H1 (cell line): ENCODE data around the gene FRS2. TPM values are rescaled to one million over a fixed set of nuclear protein-coding genes. Genes with fewer than 3 reads are reported as not detected.

ENCODE experiments used
- CTCF ChIA-PET: fragments of 300-600 bp; sonication (Branson Sonifier 250); formaldehyde crosslinking; loops from one replicate; lab custom pipeline; 2021; ENCODE audit not compliant: partially characterized antibody; lab: Charles Lee
- POLR2A ChIA-PET: fragments of 300-600 bp; sonication (Branson Sonifier 250); formaldehyde crosslinking; loops from one replicate; lab custom pipeline; 2021; ENCODE audit warnings: inconsistent platforms; ENCODE audit not compliant: partially characterized antibody; lab: Charles Lee
- DNase-seq, 2 experiments: peaks; one replicate each; pipeline versions ENCODE4 v3.0.0 to v3.0.0-alpha.2; 2010 to 2022; ENCODE audit warnings: low spot score in 2 of 2, low read depth in 1 of 2, mixed read lengths in 1 of 2
- FAIRE-seq: peaks from 2 replicates; lab custom pipeline; 2011; peaks lifted over from hg19 to GRCh38; lab: Jason Lieb, UNC
- H2AFZ ChIP-seq: 2 replicates; pipeline ENCODE4 v1.8.1; 2012; ENCODE audit warnings: low read length, inconsistent platforms
- H2AK5ac ChIP-seq: 2 replicates; pipeline ENCODE4 v1.6.1; 2013; ENCODE audit warnings: low read depth, low read length
- H2BK120ac ChIP-seq: replicated peaks from 2 replicates; pipeline ENCODE3; 2013; ENCODE audit warnings: low read depth, low read length, inconsistent platforms
- H2BK12ac ChIP-seq: 2 replicates; pipeline ENCODE4 v1.6.1; 2013; ENCODE audit warnings: low read depth, low read length
- H2BK15ac ChIP-seq: 2 replicates; pipeline ENCODE4 v1.6.1; 2013; ENCODE audit warnings: low read length
- H2BK20ac ChIP-seq: 2 replicates; pipeline ENCODE4 v1.6.1; 2013; ENCODE audit warnings: low read length
- H2BK5ac ChIP-seq: 2 replicates; pipeline ENCODE4 v1.6.1; 2013; ENCODE audit warnings: low read depth, low read length
- H3K14ac ChIP-seq: 2 replicates; pipeline ENCODE4 v1.6.1; 2013; ENCODE audit warnings: inconsistent platforms; ENCODE audit not compliant: insufficient read length
- H3K18ac ChIP-seq: 2 replicates; pipeline ENCODE4 v1.6.1; 2013; ENCODE audit warnings: low read length; ENCODE audit errors: extremely low read depth
- H3K23ac ChIP-seq: 2 replicates; pipeline ENCODE4 v1.6.1; 2013; ENCODE audit warnings: inconsistent platforms; ENCODE audit not compliant: insufficient read length
- H3K23me2 ChIP-seq: 2 replicates; pipeline ENCODE4 v1.6.1; 2013; ENCODE audit warnings: low read depth, low read length
- H3K27ac ChIP-seq: 2 replicates; pipeline ENCODE4 v1.6.1; 2011; ENCODE audit warnings: low read depth, low read length, inconsistent platforms
- H3K27me3 ChIP-seq, 4 experiments: replicated peaks in 1 of 4; 1 replicate in 1 of 4; 2 replicates in 3 of 4; pipeline versions ENCODE4 v1.6.1 to v1.8.1; 2011 to 2013; ENCODE audit warnings: low read length in 3 of 4, mild to moderate bottlenecking in 3 of 4, inconsistent platforms in 2 of 4, mixed read lengths in 2 of 4, moderate library complexity in 1 of 4; ENCODE audit not compliant: control insufficient read depth in 3 of 4, insufficient read depth in 3 of 4; ENCODE audit errors: extremely low read depth in 1 of 4
- H3K36me3 ChIP-seq, 4 experiments: 2 replicates each; pipeline versions ENCODE4 v1.6.1 to v1.8.1; 2011 to 2013; ENCODE audit warnings: mild to moderate bottlenecking in 4 of 4, low read length in 3 of 4, moderate library complexity in 2 of 4, control low read depth in 1 of 4, inconsistent platforms in 1 of 4; ENCODE audit not compliant: insufficient read depth in 4 of 4, control insufficient read depth in 2 of 4
- H3K4ac ChIP-seq: replicated peaks from 2 replicates; pipeline ENCODE3; 2013; ENCODE audit warnings: low read length, low read depth, mixed read lengths, inconsistent platforms; ENCODE audit not compliant: insufficient read length
- H3K4me1 ChIP-seq, 4 experiments: replicated peaks in 1 of 4; 1 replicate in 1 of 4; 2 replicates in 3 of 4; pipeline versions ENCODE4 v1.6.1 to v1.8.1; 2011 to 2013; ENCODE audit warnings: low read length in 3 of 4, inconsistent platforms in 2 of 4, mixed read lengths in 1 of 4; ENCODE audit not compliant: insufficient read depth in 4 of 4, control insufficient read depth in 3 of 4
- H3K4me2 ChIP-seq, 2 experiments: 2 replicates each; pipeline versions ENCODE4 v1.6.1 to v1.8.1; 2011 to 2013; ENCODE audit warnings: low read depth in 2 of 2, low read length in 2 of 2, control low read depth in 1 of 2, inconsistent platforms in 1 of 2, mild to moderate bottlenecking in 1 of 2; ENCODE audit not compliant: insufficient read depth in 1 of 2
- H3K4me3 ChIP-seq, 4 experiments: fragments of 200-600, 300-600 bp in 1 of 4; sonication (generic), shearing (Covaris generic), sonication (Bioruptor Twin) in 1 of 4; 2 replicates each; pipeline versions ENCODE4 v1.5.1 to v1.8.1; 2011 to 2016; ENCODE audit warnings: low read length in 4 of 4, low read depth in 3 of 4, control low read depth in 2 of 4, inconsistent platforms in 2 of 4, mild to moderate bottlenecking in 2 of 4, mixed read lengths in 1 of 4, moderate library complexity in 1 of 4; ENCODE audit not compliant: insufficient read depth in 2 of 4; ENCODE audit errors: extremely low read depth in 1 of 4
- H3K56ac ChIP-seq: replicated peaks from 2 replicates; pipeline ENCODE3; 2013; ENCODE audit warnings: low read depth, mild to moderate bottlenecking, mixed read lengths, low read length, inconsistent platforms; ENCODE audit not compliant: insufficient read length
- H3K79me1 ChIP-seq: 2 replicates; pipeline ENCODE4 v1.6.1; 2013; ENCODE audit warnings: low read depth, low read length, control low read depth
- H3K79me2 ChIP-seq, 2 experiments: 2 replicates each; pipeline versions ENCODE4 v1.6.1 to v1.8.1; 2012 to 2013; ENCODE audit warnings: low read length in 2 of 2, mild to moderate bottlenecking in 2 of 2, inconsistent platforms in 1 of 2; ENCODE audit not compliant: insufficient read depth in 2 of 2, control insufficient read depth in 1 of 2
- H3K9ac ChIP-seq, 4 experiments: replicated peaks in 1 of 4; 1 replicate in 1 of 4; 2 replicates in 3 of 4; pipeline versions ENCODE4 v1.6.1 to v1.8.1; 2011 to 2013; ENCODE audit warnings: low read depth in 3 of 4, low read length in 3 of 4, control low read depth in 2 of 4, mild to moderate bottlenecking in 2 of 4, moderate library complexity in 2 of 4, inconsistent platforms in 1 of 4; ENCODE audit errors: extremely low read depth in 1 of 4
- H3K9me3 ChIP-seq, 2 experiments: 2 replicates each; pipeline versions ENCODE4 v1.6.1 to v1.8.1; 2012 to 2013; ENCODE audit warnings: mild to moderate bottlenecking in 2 of 2, moderate library complexity in 2 of 2, control low read depth in 1 of 2, inconsistent platforms in 1 of 2, low read depth in 1 of 2, low read length in 1 of 2, mixed read lengths in 1 of 2; ENCODE audit not compliant: insufficient read depth in 2 of 2
- H4K20me1 ChIP-seq, 2 experiments: replicated peaks in 1 of 2; 2 replicates each; pipeline versions ENCODE3 to v1.8.1; 2011 to 2013; ENCODE audit warnings: inconsistent platforms in 2 of 2, low read length in 2 of 2, mild to moderate bottlenecking in 1 of 2; ENCODE audit not compliant: insufficient read depth in 2 of 2, control insufficient read depth in 1 of 2
- H4K5ac ChIP-seq: 2 replicates; pipeline ENCODE4 v1.6.1; 2013; ENCODE audit warnings: low read length, low read depth, mixed read lengths, inconsistent platforms; ENCODE audit not compliant: insufficient read length
- H4K8ac ChIP-seq: 2 replicates; pipeline ENCODE4 v1.8.0; 2013; ENCODE audit warnings: mild to moderate bottlenecking, moderate library complexity, low read length, inconsistent platforms; ENCODE audit not compliant: insufficient read depth; ENCODE audit errors: extremely low read depth
- H4K91ac ChIP-seq: replicated peaks from 2 replicates; pipeline ENCODE3; 2013; ENCODE audit warnings: low read length, mixed read lengths, inconsistent platforms; ENCODE audit not compliant: insufficient read length
- BCL11A ChIP-seq, 2 experiments: IDR thresholded peaks; one replicate each; pipeline ENCODE4 v1.6.1; 2011; ENCODE audit warnings: low read depth in 2 of 2, low read length in 2 of 2, mild to moderate bottlenecking in 2 of 2
- CHD1 ChIP-seq: IDR thresholded peaks from 2 replicates; pipeline ENCODE4 v1.6.1; 2012; ENCODE audit warnings: low read depth, low read length, improper control_type of control experiment
- CHD2 ChIP-seq: IDR thresholded peaks from 2 replicates; pipeline ENCODE4 v1.6.1; 2012; ENCODE audit warnings: low read length, improper control_type of control experiment
- EP300 ChIP-seq, 2 experiments: IDR thresholded peaks; 1 replicate in 1 of 2; 2 replicates in 1 of 2; pipeline ENCODE4 v1.6.1; 2011 to 2012; ENCODE audit warnings: low read depth in 2 of 2, low read length in 2 of 2, mild to moderate bottlenecking in 2 of 2, borderline replicate concordance in 1 of 2, inconsistent platforms in 1 of 2, moderate library complexity in 1 of 2
- HDAC6 ChIP-seq: IDR thresholded peaks from one replicate; pipeline ENCODE4 v1.7.1; 2012; ENCODE audit warnings: low read depth, mild to moderate bottlenecking, inconsistent platforms, low read length, moderate library complexity
- MAX ChIP-seq: IDR thresholded peaks from 2 replicates; pipeline ENCODE4 v1.6.1; 2012; ENCODE audit warnings: inconsistent platforms
- NANOG ChIP-seq: IDR thresholded peaks from 2 replicates; pipeline ENCODE4 v1.6.1; 2011; ENCODE audit warnings: low read length, low read depth, mild to moderate bottlenecking, inconsistent platforms; ENCODE audit not compliant: insufficient read depth, poor library complexity, severe bottlenecking
- POLR2A ChIP-seq, 2 experiments: IDR thresholded peaks; 1 replicate in 1 of 2; 2 replicates in 1 of 2; pipeline ENCODE4 v1.6.1; 2011; ENCODE audit warnings: low read depth in 2 of 2, low read length in 2 of 2, mild to moderate bottlenecking in 2 of 2; ENCODE audit errors: control extremely low read depth in 1 of 2
- RNF2 ChIP-seq: fragments of 200-900, 300-1000 bp; sonication (generic); IDR thresholded peaks from 2 replicates; pipeline ENCODE4 v1.7.1; 2016; ENCODE audit warnings: borderline replicate concordance, low read depth, mild to moderate bottlenecking, antibody characterized with exemption, low read length; ENCODE audit not compliant: poor library complexity, severe bottlenecking; ENCODE audit errors: missing control alignments
- SIX5 ChIP-seq: IDR thresholded peaks from 2 replicates; pipeline ENCODE4 v1.6.1; 2011; ENCODE audit warnings: mild to moderate bottlenecking, low read depth, low read length
- SP4 ChIP-seq: IDR thresholded peaks from 2 replicates; pipeline ENCODE4 v1.6.1; 2012; ENCODE audit warnings: low read length, inconsistent platforms
- SRF ChIP-seq: IDR thresholded peaks from 2 replicates; pipeline ENCODE4 v1.6.1; 2011; ENCODE audit warnings: mild to moderate bottlenecking, low read depth, low read length, moderate library complexity
- TCF12 ChIP-seq: IDR thresholded peaks from 2 replicates; pipeline ENCODE4 v1.6.1; 2011; ENCODE audit warnings: low read depth, mild to moderate bottlenecking, low read length
- WGBS, 2 experiments: shearing (Covaris generic) in 1 of 2; methylation state at CpG; one replicate each; pipeline versions ENCODE4 v1.1.6 to v1.1.7; 2013 to 2015; ENCODE audit warnings: low lambda C conversion rate in 2 of 2, mixed read lengths in 2 of 2, inconsistent platforms in 1 of 2, low coverage in 1 of 2, missing lambda C conversion rate in 1 of 2; ENCODE audit not compliant: insufficient replicate concordance in 2 of 2, insufficient coverage in 1 of 2, insufficient read length in 1 of 2; ENCODE audit errors: extremely low coverage in 1 of 2, missing lambda C conversion rate in 1 of 2; 5-methylcytosine and 5-hydroxymethylcytosine counted together
- polyA plus RNA-seq, 7 experiments: library from polyadenylated mRNA; depleted of rRNA in 3 of 7; stranded (reverse) in 5 of 7; unstranded in 2 of 7; fragments of >200 nt in 5 of 7; fragments of 200-250 nt in 2 of 7; gene quantifications; 1 replicate in 5 of 7; 2 replicates in 1 of 7; 4 replicates in 1 of 7; pipeline versions ENCODE4 v1.2.1 to v1.2.3, GENCODE V29; 2011 to 2013; ENCODE audit warnings: missing spikeins in 2 of 7, mixed read lengths in 2 of 7
- total RNA-seq: library from RNA; stranded (reverse); fragmentation: NEBNext Ultra II Directional; extraction: Animal tissue kit (Norgen Biotek cat#: 25700); gene quantifications from 2 replicates; pipeline ENCODE4 v1.2.1, GENCODE V29; 2021

Gene FRS2
- total and polyA plus RNA-seq, 2 of the 8 experiments (the other 6 are each of a cell fraction or from before 2014, with no cell fraction given) = 10.3 to 35.8 TPM

- no peaks in the 10 kb centered on the region for H3K36me3 ChIP-seq
- H4K91ac ChIP-seq = no peak overlapping the region
- H3K4me3 ChIP-seq = no peak overlapping the region
- no peaks in the 10 kb centered on the region for H3K27me3 ChIP-seq
- H3K23ac ChIP-seq = no peak overlapping the region
- no peak overlapping the region for H3K9ac ChIP-seq
- H3K56ac ChIP-seq = no peak overlapping the region
- ChIA-PET POLR2A (interaction anchor here (2.1 kb wide), 1 partner anchor 9 kb away, joined by 8 read pairs; the partner anchor contains the start of gene FRS2), CTCF (interaction anchor here (0.9 to 1.1 kb wide), 2 partner anchors 14 to 91 kb away, joined by 3 to 5 read pairs; no protein-coding TSS in a partner anchor)
- no peak overlapping the region for H3K27ac ChIP-seq
- H2BK120ac ChIP-seq = no peak overlapping the region
- H3K79me1 ChIP-seq = peaks cover 2% of the 10 kb centered on the region; the same call in 1 of the 2 replicates
- no peak overlapping the region for H3K4ac ChIP-seq
- peaks cover 3 to 8% of the 10 kb centered on the region in 2 experiments for H4K20me1 ChIP-seq
- DNase-seq (no peak), FAIRE-seq (no peak)
- H2AFZ ChIP-seq = no peak overlapping the region
- peaks cover 8 to 95% of the 10 kb centered on the region in 2 experiments for H3K79me2 ChIP-seq
- no peak overlapping the region for H2BK15ac ChIP-seq
- H4K5ac ChIP-seq = no peak overlapping the region
- no peak for TF ChIP-seq SIX5
- TF ChIP-seq BCL11A (IDR thresholded peaks at IDR 0.05; ENCODE audit: low read depth in 2 of 2, low read length in 2 of 2) = no peak
- TF ChIP-seq CHD1 = no peak
- TF ChIP-seq CHD2 = no peak
- no peak for TF ChIP-seq SRF
- TF ChIP-seq MAX = no peak
- TF ChIP-seq RNF2 = no peak
- no peak for TF ChIP-seq TCF12
- TF ChIP-seq POLR2A (IDR thresholded peaks at IDR 0.05; ENCODE audit: control extremely low read depth in 1 of 2, low read depth in 2 of 2, low read length in 2 of 2) = no peak
- TF ChIP-seq EP300 (IDR thresholded peaks at IDR 0.05; ENCODE audit: borderline replicate concordance in 1 of 2, low read depth in 2 of 2, low read length in 2 of 2) = no peak
- no peak for TF ChIP-seq SP4
- TF ChIP-seq NANOG = no peak
- TF ChIP-seq HDAC6 = no peak
- no peak overlapping the region for H3K18ac ChIP-seq
- peaks cover 0 to 5% (median 3%) of the 10 kb centered on the region in 4 experiments; a peak in 4 of 7 replicates for H3K4me1 ChIP-seq
- 91% methylated on average over 2 of the region's 2 CpGs; no CpG with 5 or more reads in 1 of the 2 experiments for WGBS, 2 experiments
- H2BK20ac ChIP-seq = no peak overlapping the region
- H2AK5ac ChIP-seq = no peak overlapping the region
- no peak overlapping the region for H3K4me2 ChIP-seq
- no peak overlapping the region for H4K8ac ChIP-seq
- H2BK5ac ChIP-seq = no peak overlapping the region
- no peak overlapping the region for H2BK12ac ChIP-seq
- no peaks in the 10 kb centered on the region for H3K9me3 ChIP-seq
- no peaks in the 10 kb centered on the region for H3K23me2 ChIP-seq
- no peak overlapping the region for H3K14ac ChIP-seq
Measured at GRCh38 chr12:69479675-69480074, 9.5 kb downstream of the FRS2 start.
